ENCODE measurements around the gene LZTS2.

LZTS2 gene

GRCh38 chr10:101042118-101042517, 42.5 kb downstream of the LZTS2 start:
- DNase-seq (ENCODE audit: low read depth): no peak
- peak overlapping the region; percentile 69 for H3K4me3 ChIP-seq (ENCODE audit: low read length)
- TF ChIP-seq, protein P1, sequence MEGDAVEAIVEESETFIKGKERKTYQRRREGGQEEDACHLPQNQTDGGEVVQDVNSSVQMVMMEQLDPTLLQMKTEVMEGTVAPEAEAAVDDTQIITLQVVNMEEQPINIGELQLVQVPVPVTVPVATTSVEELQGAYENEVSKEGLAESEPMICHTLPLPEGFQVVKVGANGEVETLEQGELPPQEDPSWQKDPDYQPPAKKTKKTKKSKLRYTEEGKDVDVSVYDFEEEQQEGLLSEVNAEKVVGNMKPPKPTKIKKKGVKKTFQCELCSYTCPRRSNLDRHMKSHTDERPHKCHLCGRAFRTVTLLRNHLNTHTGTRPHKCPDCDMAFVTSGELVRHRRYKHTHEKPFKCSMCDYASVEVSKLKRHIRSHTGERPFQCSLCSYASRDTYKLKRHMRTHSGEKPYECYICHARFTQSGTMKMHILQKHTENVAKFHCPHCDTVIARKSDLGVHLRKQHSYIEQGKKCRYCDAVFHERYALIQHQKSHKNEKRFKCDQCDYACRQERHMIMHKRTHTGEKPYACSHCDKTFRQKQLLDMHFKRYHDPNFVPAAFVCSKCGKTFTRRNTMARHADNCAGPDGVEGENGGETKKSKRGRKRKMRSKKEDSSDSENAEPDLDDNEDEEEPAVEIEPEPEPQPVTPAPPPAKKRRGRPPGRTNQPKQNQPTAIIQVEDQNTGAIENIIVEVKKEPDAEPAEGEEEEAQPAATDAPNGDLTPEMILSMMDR (conservative IDR thresholded peaks at IDR 0.05; ENCODE audit: low read length): no peak

DNA sequence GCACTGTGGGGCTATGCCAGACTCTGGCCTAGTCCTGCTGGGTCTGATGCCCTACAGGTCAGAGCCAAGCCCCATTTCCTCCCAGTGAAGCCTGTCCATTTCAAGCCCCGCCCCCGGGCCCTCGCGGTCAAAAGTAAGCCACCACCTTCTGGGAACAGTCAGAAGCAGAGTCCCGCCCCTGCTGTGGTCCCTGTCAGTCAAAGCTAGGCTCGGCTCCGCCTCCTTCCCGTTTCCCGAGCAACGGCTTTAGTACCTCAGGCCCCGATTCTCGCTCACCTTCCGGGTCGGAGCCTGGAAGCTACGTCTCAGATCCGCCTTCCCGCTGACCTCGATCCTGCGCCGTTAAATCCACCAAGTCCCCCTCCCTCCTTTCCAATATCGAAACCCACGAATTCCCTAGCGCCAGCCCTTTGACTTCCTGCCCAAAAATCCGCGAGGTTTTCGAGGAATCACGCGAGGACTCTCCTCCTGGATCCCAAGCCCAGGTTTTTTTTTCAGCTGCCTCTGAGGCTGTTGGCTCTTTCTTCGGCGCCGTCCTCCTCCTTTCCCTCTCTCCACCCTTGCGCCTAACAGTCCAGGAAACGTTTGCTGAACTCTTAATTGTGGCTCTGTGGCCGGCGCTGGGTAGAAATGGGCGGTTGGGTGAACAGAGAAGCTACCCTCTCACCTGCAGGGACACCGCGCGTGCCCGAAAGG, 43.2 kb downstream of the LZTS2 start:
- TF ChIP-seq, protein P1 (conservative IDR thresholded peaks at IDR 0.05; ENCODE audit: low read length): no peak
- DNase-seq (ENCODE audit: low read depth): peak; percentile 96
- peak overlapping the region; percentile 69 for H3K4me3 ChIP-seq (ENCODE audit: low read length)

GRCh38 chr10:101043363-101043707, 43.7 kb downstream of the LZTS2 start:
- TF ChIP-seq, protein P1 (conservative IDR thresholded peaks at IDR 0.05; ENCODE audit: low read length): no peak
- no peak for DNase-seq (ENCODE audit: low read depth)
- peak overlapping the region; percentile 69 for H3K4me3 ChIP-seq (ENCODE audit: low read length)

DNA sequence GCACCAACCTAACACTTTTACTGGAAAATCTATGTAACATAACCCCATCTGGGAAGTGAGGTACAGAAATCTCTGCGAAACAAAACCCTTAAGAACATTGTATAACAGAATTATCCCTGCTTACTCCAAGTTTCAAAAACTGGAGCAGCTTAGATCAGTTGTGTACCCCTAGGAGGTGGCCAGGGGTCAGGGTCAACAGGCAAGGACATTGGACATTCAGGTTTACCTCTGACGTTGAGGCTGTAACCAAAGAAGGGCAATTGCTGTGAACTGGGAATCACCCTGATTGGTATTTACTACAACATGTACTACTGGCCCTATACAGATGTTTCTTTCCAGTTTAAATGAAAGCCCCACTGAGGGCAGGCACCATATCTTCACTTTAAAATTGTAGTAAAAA, 44.5 kb downstream of the LZTS2 start:
- H3K4me3 ChIP-seq (ENCODE audit: low read length): no peak overlapping the region
- TF ChIP-seq, protein P1 (conservative IDR thresholded peaks at IDR 0.05; ENCODE audit: low read length): no peak
- no peak for DNase-seq (ENCODE audit: low read depth)

GRCh38 chr10:101046332-101047238, 47.0 kb downstream of the LZTS2 start:
- no peak overlapping the region for H3K4me3 ChIP-seq (ENCODE audit: low read length)
- no peak for DNase-seq (ENCODE audit: low read depth)
- TF ChIP-seq, protein P1 (conservative IDR thresholded peaks at IDR 0.05; ENCODE audit: low read length): no peak

DNA sequence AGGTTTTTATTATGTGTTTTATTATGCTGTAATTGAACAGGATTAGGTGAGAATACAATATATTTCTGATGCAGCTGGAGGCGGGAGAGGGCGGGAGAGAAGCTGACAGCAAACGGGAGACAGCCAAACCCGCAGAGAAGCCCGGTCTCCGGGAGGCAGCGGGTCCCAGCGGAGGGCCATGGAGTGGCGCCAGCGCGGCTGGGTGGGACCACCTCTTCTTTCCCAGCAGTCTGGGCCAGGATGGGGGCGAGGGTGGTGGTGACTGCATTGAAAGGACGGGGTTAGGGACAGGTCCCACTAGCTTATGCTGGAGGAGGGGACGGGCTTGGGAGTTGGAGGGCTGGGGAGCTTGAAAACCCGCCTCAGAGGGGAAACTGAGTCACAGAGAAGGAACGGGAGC, 47.7 kb downstream of the LZTS2 start:
- no peak overlapping the region for H3K4me3 ChIP-seq (ENCODE audit: low read length)
- DNase-seq (ENCODE audit: low read depth): no peak

More for the DNA sequence above, 47.7 kb downstream of the LZTS2 start:
- TF ChIP-seq, protein P1 (conservative IDR thresholded peaks at IDR 0.05; ENCODE audit: low read length): no peak

All from AG10803 (cell line).